ENCODE measurements around the gene FGF13. TPM values are rescaled to one million over a fixed set of nuclear protein-coding genes. Genes with fewer than 3 reads are reported as not detected.

FGF13 gene
- total and polyA plus RNA-seq, 4 experiments from 2014 or later = not detected

DNA sequence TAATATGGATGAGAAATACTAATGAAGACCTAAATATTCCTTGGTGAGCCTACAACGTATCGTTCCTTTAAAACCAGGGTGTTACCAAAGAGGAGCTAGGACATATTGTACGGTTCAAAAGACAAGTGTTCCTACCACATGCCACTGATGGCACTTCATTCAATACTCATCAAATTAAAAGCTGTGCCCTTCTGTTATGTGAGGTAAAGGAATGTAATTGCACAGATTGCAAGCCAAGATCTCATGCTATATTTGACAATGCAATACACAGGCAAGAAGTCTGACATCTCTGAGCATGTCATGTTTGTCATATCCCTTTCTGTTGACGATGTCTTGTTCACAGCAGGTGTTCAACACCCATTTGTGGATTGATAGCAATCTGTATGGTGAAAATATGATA, 6.9 kb downstream of the FGF13 start:
- Mint-ChIP-seq H3K27me3 (peaks cover 0 to 2% of the 10 kb centered on the region in 2 donors), H3K27ac (no peak overlapping the region), H3K9me3 (peaks cover 0 to 2% (median 0%) of the 10 kb centered on the region in 8 donors), H3K4me3 (no peak overlapping the region), H3K36me3 (no peaks in the 10 kb centered on the region), H3K4me1 (peaks cover 0 to 1% (median 0%) of the 10 kb centered on the region in 4 donors)
- Histone ChIP-seq H3K27me3 (ENCODE audit: insufficient read depth, low read length) (no peaks in the 10 kb centered on the region), H3K4me3 (ENCODE audit: low read length in 2 of 2) (no peak overlapping the region), H3K27ac (ENCODE audit: low read depth, low read length) (no peak overlapping the region), H3K4me1 (ENCODE audit: insufficient read depth, low read length) (no peaks in the 10 kb centered on the region), H3K36me3 (ENCODE audit: insufficient read depth, low read length) (no peaks in the 10 kb centered on the region), H3K9me3 (ENCODE audit: control insufficient read depth in 1 of 2, low read length in 2 of 2) (no peaks in the 10 kb centered on the region)
- intact Hi-C loops (cut with micrococcal nuclease) = no loop called here
- CTCF ChIA-PET (ENCODE audit: partially characterized antibody) = no interaction called here
- POLR2A ChIA-PET (ENCODE audit: partially characterized antibody) = no interaction called here
- DNase-seq = no peak

DNA sequence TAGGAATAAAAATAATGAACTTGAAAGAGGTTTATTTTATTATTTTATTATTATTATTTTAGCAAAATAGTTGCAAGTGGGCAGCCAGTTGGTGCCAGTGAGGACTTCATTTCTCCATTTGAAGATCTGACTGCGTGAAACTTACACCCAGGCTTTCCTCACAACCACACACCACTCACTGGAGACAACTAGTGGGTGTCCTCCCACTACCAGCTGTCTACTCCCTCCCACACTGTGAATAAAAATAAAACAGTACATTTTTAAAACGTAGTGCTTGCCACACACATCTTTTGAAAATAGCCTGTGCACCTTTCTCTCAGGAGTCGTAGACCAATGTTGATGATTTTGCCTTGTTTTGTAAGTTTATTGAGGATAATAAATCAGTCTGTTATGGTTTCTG, 7.4 kb downstream of the FGF13 start:
- intact Hi-C loops (cut with micrococcal nuclease) = no loop called here
- ChIA-PET CTCF (ENCODE audit: partially characterized antibody) (no interaction called here), POLR2A (ENCODE audit: partially characterized antibody) (no interaction called here)
- Histone ChIP-seq H3K4me3 (ENCODE audit: low read length in 2 of 2) (no peak overlapping the region), H3K9me3 (ENCODE audit: control insufficient read depth in 1 of 2, low read length in 2 of 2) (no peaks in the 10 kb centered on the region), H3K27ac (ENCODE audit: low read depth, low read length) (no peak overlapping the region), H3K36me3 (ENCODE audit: insufficient read depth, low read length) (no peaks in the 10 kb centered on the region), H3K27me3 (ENCODE audit: insufficient read depth, low read length) (no peaks in the 10 kb centered on the region), H3K4me1 (ENCODE audit: insufficient read depth, low read length) (no peaks in the 10 kb centered on the region)
- H3K4me1 Mint-ChIP-seq = peaks cover 0 to 1% (median 0%) of the 10 kb centered on the region in 4 donors
- no peak for DNase-seq
- peaks cover 0 to 2% (median 0%) of the 10 kb centered on the region in 8 donors for H3K9me3 Mint-ChIP-seq
- peaks cover 0 to under 1% of the 10 kb centered on the region in 2 donors for H3K27me3 Mint-ChIP-seq
- H3K36me3 Mint-ChIP-seq = no peaks in the 10 kb centered on the region
- no peak overlapping the region for H3K4me3 Mint-ChIP-seq
- no peak overlapping the region for H3K27ac Mint-ChIP-seq

DNA sequence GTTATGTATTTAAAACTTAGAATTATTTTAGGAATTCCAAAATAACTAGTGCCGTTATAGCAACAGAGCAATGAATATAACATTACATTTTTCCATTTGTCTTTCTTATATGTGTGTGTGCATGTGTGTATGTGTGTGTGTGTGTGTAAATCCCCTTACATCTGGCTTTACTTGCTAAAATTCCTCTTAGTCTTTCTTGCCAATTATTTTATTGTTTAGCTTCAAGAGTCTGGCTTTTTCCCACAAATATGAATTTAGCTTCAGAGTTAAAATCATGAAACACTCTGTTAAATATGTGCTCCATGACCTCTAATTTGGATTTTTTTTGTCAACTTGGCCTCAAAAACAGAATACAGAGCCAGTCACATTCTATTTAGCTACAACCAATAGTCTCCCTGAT, 18.9 kb downstream of the FGF13 start:
- Histone ChIP-seq H3K36me3 (ENCODE audit: insufficient read depth, low read length) (no peaks in the 10 kb centered on the region), H3K27ac (ENCODE audit: low read depth, low read length) (no peak overlapping the region), H3K4me3 (ENCODE audit: low read length in 2 of 2) (no peak overlapping the region), H3K9me3 (ENCODE audit: control insufficient read depth in 1 of 2, low read length in 2 of 2) (no peaks in the 10 kb centered on the region), H3K4me1 (ENCODE audit: insufficient read depth, low read length) (no peaks in the 10 kb centered on the region), H3K27me3 (ENCODE audit: insufficient read depth, low read length) (no peaks in the 10 kb centered on the region)
- intact Hi-C loops (cut with micrococcal nuclease) = no loop called here
- H3K27me3 Mint-ChIP-seq = peaks cover 0 to 2% of the 10 kb centered on the region in 2 donors
- H3K9me3 Mint-ChIP-seq = peaks cover 0 to 2% (median 0%) of the 10 kb centered on the region in 8 donors
- no peak overlapping the region for H3K4me3 Mint-ChIP-seq
- H3K4me1 Mint-ChIP-seq = no peaks in the 10 kb centered on the region
- ChIA-PET POLR2A (ENCODE audit: partially characterized antibody) (no interaction called here), CTCF (ENCODE audit: partially characterized antibody) (no interaction called here)
- no peaks in the 10 kb centered on the region for H3K36me3 Mint-ChIP-seq
- no peak for DNase-seq
- no peak overlapping the region for H3K27ac Mint-ChIP-seq

DNA sequence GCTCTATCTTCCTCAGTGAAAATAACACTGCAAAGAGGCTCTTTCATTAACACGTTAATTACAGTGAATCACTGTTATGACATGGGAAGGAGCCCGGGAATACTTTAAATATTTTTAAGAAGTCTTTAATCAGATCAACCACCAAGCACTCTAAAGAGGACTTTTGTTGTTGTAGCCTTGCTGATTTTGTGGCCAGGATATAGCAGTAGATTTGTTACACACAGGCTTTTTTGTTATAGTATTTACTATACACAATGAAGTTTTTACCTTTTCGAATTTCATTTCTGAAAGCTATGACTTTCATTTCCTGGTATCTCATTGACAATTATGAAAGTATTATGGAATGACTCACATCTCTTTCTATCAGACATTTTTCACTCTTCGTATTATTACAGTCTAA, 20.3 kb downstream of the FGF13 start:
- Mint-ChIP-seq H3K36me3 (no peaks in the 10 kb centered on the region), H3K9me3 (peaks cover 0 to 2% (median 0%) of the 10 kb centered on the region in 8 donors), H3K27me3 (peaks cover 0 to 2% of the 10 kb centered on the region in 2 donors), H3K27ac (no peak overlapping the region), H3K4me3 (no peak overlapping the region), H3K4me1 (no peaks in the 10 kb centered on the region)
- Histone ChIP-seq H3K4me3 (ENCODE audit: low read length in 2 of 2) (no peak overlapping the region), H3K9me3 (ENCODE audit: control insufficient read depth in 1 of 2, low read length in 2 of 2) (no peaks in the 10 kb centered on the region), H3K27ac (ENCODE audit: low read depth, low read length) (no peak overlapping the region), H3K4me1 (ENCODE audit: insufficient read depth, low read length) (no peaks in the 10 kb centered on the region), H3K27me3 (ENCODE audit: insufficient read depth, low read length) (no peaks in the 10 kb centered on the region), H3K36me3 (ENCODE audit: insufficient read depth, low read length) (no peaks in the 10 kb centered on the region)
- POLR2A ChIA-PET (ENCODE audit: partially characterized antibody) = no interaction called here
- DNase-seq = no peak
- CTCF ChIA-PET (ENCODE audit: partially characterized antibody) = no interaction called here
- intact Hi-C loops (cut with micrococcal nuclease) = no loop called here

DNA sequence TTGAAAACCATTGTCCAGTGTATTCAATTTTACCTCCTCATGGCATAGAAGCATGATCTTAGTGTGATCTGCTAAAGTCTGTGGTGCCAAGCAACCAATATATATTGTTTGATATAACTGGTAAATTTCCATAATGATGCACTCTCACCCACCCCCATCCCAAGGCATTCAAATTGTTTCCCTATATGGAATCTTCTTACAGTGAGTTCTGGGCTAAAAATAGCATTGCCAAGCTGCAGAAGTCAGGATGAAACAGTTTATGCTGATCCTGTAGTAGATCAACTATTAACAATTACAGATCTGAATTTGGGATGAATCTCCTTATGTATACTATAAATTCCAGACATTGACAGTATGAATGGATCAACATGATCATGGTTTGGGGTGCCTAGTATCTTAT, 20.9 kb downstream of the FGF13 start:
- no peaks in the 10 kb centered on the region for H3K36me3 Mint-ChIP-seq
- intact Hi-C loops (cut with micrococcal nuclease) = no loop called here
- no peaks in the 10 kb centered on the region for H3K9me3 ChIP-seq (ENCODE audit: control insufficient read depth in 1 of 2, low read length in 2 of 2)
- H3K4me1 Mint-ChIP-seq = no peaks in the 10 kb centered on the region
- H3K27ac ChIP-seq (ENCODE audit: low read depth, low read length) = no peak overlapping the region
- ChIA-PET CTCF (ENCODE audit: partially characterized antibody) (no interaction called here), POLR2A (ENCODE audit: partially characterized antibody) (no interaction called here)
- no peaks in the 10 kb centered on the region for H3K4me1 ChIP-seq (ENCODE audit: insufficient read depth, low read length)
- H3K27ac Mint-ChIP-seq = no peak overlapping the region
- no peak overlapping the region for H3K4me3 Mint-ChIP-seq
- no peak for DNase-seq
- no peak overlapping the region for H3K4me3 ChIP-seq (ENCODE audit: low read length in 2 of 2)
- H3K27me3 Mint-ChIP-seq = peaks cover 0 to 2% of the 10 kb centered on the region in 2 donors
- H3K27me3 ChIP-seq (ENCODE audit: insufficient read depth, low read length) = no peaks in the 10 kb centered on the region
- H3K9me3 Mint-ChIP-seq = peaks cover 0 to 2% (median 0%) of the 10 kb centered on the region in 8 donors
- H3K36me3 ChIP-seq (ENCODE audit: insufficient read depth, low read length) = no peaks in the 10 kb centered on the region

DNA sequence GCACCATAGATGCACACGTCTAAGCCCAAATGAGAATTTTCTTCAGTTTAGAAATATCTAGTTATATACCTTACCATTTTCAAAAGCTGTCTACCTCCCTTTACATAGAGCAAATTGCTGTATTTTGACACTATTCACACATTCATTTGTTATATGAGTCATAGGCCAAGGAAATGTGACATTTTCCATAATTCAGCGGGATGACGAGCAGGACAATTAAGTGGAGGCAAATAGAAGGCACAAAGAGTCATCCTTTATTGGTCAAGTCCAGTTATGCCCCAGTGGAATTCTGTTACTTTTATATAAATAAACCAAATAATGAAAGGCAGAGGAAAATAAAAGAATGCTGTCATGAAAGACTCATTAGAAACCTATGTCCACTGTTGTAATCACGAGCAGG, 27.9 kb downstream of the FGF13 start:
- Histone ChIP-seq H3K36me3 (ENCODE audit: insufficient read depth, low read length) (no peaks in the 10 kb centered on the region), H3K9me3 (ENCODE audit: control insufficient read depth in 1 of 2, low read length in 2 of 2) (no peaks in the 10 kb centered on the region), H3K27me3 (ENCODE audit: insufficient read depth, low read length) (no peaks in the 10 kb centered on the region), H3K4me3 (ENCODE audit: low read length in 2 of 2) (no peak overlapping the region), H3K27ac (ENCODE audit: low read depth, low read length) (no peak overlapping the region), H3K4me1 (ENCODE audit: insufficient read depth, low read length) (no peaks in the 10 kb centered on the region)
- POLR2A ChIA-PET (ENCODE audit: partially characterized antibody) = no interaction called here
- Mint-ChIP-seq H3K27me3 (no peaks in the 10 kb centered on the region), H3K36me3 (no peaks in the 10 kb centered on the region), H3K4me1 (no peaks in the 10 kb centered on the region), H3K9me3 (no peaks in the 10 kb centered on the region), H3K4me3 (no peak overlapping the region), H3K27ac (no peak overlapping the region)
- DNase-seq = no peak
- intact Hi-C loops (cut with micrococcal nuclease) = no loop called here
- CTCF ChIA-PET (ENCODE audit: partially characterized antibody) = no interaction called here

DNA sequence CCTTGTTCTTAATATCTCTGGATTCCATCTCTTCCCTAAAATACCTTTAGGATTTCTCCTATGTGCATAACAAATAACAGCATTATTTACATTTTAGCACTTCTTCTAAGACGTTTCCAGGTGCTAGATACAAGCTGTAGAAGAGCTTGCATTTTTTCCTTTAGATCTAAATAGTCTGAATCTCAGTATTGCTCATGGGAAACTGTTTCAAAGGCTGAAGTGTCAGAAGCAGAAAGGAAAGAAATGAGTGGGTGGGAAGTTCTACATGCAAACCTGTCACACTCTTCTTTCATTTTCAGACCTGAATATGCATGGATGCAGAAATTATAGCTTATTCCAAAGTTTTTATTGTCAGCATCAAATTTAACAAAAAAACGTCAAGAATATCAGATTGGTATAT, 41.8 kb downstream of the FGF13 start:
- intact Hi-C loops (cut with micrococcal nuclease) = no loop called here
- ChIA-PET POLR2A (ENCODE audit: partially characterized antibody) (no interaction called here), CTCF (ENCODE audit: partially characterized antibody) (no interaction called here)
- Mint-ChIP-seq H3K4me3 (no peak overlapping the region), H3K36me3 (no peaks in the 10 kb centered on the region), H3K27me3 (no peaks in the 10 kb centered on the region), H3K9me3 (no peaks in the 10 kb centered on the region), H3K27ac (no peak overlapping the region), H3K4me1 (no peaks in the 10 kb centered on the region)
- Histone ChIP-seq H3K9me3 (ENCODE audit: control insufficient read depth in 1 of 2, low read length in 2 of 2) (no peaks in the 10 kb centered on the region), H3K27ac (ENCODE audit: low read depth, low read length) (no peak overlapping the region), H3K36me3 (ENCODE audit: insufficient read depth, low read length) (no peaks in the 10 kb centered on the region), H3K27me3 (ENCODE audit: insufficient read depth, low read length) (no peaks in the 10 kb centered on the region), H3K4me1 (ENCODE audit: insufficient read depth, low read length) (no peaks in the 10 kb centered on the region), H3K4me3 (ENCODE audit: low read length in 2 of 2) (no peak overlapping the region)
- DNase-seq = no peak

DNA sequence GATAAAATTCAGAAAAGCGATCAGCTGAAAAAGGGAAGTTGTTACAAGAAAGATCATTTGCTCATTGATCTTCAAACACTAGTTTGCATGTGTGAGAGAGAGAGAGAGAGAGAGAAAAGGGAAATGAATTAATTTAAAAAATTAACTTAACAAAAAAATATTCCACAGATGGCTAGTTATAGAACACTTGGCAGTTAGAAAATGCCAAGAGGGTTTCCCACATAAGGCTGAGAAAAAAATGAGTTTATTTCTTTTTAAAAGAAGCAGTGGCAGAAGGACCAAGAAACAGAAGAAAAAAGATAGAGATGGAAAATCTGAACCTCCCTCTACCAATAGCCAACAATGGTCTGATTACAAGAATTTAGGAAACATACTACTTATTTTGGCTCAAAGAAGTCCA, 47.1 kb downstream of the FGF13 start:
- POLR2A ChIA-PET (ENCODE audit: partially characterized antibody) = no interaction called here
- intact Hi-C loops (cut with micrococcal nuclease) = no loop called here
- no peaks in the 10 kb centered on the region for H3K36me3 Mint-ChIP-seq
- H3K36me3 ChIP-seq (ENCODE audit: insufficient read depth, low read length) = no peaks in the 10 kb centered on the region
- no peak overlapping the region for H3K27ac Mint-ChIP-seq
- no peaks in the 10 kb centered on the region for H3K4me1 Mint-ChIP-seq
- no peaks in the 10 kb centered on the region for H3K9me3 ChIP-seq (ENCODE audit: control insufficient read depth in 1 of 2, low read length in 2 of 2)
- H3K27me3 Mint-ChIP-seq = no peaks in the 10 kb centered on the region
- no peak overlapping the region for H3K4me3 ChIP-seq (ENCODE audit: low read length in 2 of 2)
- no peak overlapping the region for H3K27ac ChIP-seq (ENCODE audit: low read depth, low read length)
- H3K4me3 Mint-ChIP-seq = no peak overlapping the region
- CTCF ChIA-PET (ENCODE audit: partially characterized antibody) = no interaction called here
- H3K9me3 Mint-ChIP-seq = no peaks in the 10 kb centered on the region
- DNase-seq = no peak
- H3K27me3 ChIP-seq (ENCODE audit: insufficient read depth, low read length) = no peaks in the 10 kb centered on the region
- no peaks in the 10 kb centered on the region for H3K4me1 ChIP-seq (ENCODE audit: insufficient read depth, low read length)

All from CD4-positive, alpha-beta memory T cell (primary cell).